ENCODE results near the gene WNT1.

WNT1 gene

DNA sequence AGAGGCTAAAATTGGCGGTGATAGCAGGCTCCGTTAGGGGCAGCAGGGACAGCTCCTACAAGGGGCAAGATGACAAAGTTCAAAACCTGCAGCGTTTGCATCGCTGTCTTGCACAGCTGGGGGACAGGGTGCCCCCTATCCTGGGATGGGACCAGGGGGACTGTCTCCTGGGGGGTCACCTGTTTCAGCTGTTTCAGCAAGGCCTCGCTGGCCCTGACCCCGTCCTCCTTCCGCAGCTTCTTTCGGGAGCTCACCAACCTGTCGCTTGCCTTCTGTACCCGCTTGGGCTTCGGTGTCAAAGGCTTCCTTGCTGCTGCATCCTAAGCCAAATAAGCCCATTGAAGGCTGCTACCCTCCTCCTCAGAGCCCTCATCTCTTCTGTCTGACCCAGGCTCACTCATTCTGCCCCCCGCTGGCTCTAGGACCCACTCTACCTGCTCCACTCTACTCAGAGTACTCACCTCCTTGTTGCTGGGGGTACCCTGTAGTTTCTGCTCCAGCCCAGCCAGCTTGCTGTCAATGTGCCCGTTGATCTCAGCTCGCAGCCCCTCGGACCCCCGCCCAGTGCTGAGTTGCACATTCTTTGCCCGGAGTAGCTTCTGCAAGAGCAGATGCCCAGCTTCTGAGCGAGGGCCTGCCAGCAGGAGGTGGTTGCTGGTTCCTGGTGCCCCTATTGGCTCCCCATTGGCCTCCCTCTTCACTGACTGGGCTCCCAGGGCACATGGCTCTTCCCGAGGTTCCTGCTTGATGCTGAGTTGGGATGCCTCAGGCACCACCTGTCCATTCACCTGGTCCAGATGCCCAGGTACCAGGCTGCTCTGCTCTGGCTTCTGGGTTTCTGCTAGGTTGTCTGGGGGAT is 52.8 kb downstream of the WNT1 start:
- DNase-seq = no peak

DNA sequence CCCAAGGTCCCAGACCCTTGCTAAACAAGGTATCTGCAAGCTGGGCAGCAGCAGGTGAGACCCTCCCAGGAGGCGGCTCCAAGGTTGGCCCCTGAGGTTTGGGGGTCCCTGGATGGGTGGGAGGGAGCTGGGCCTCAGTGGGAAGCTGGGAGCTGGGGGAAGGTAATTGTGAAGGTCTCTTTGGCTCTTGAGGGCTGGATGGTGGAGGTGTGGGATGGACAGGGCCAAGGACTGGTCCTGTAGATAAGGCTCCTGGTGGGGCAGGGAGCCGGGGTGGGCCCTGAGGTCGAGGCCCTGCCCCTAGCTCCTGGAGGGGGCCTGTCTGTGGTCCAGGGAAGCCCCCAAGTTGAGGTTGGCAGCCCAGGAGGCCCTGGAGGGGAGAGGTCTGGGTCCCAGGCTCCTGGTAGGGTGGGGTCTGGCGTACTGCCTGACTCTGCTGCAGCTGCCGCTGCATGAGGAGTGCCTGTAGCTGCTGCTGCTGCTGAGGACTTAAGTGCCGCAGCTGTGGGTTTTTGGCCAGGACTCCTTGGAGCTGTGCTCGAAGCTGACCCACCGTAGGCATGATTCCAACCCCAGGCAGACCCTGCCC is 53.5 kb downstream of the WNT1 start:
- peak; percentile 60 for DNase-seq
